NB4 (cell line): ENCODE data around the gene MAGI2.

ENCODE experiments used
- POLR2A ChIP-seq: IDR thresholded peaks from 2 replicates; pipeline ENCODE4 v1.6.1; 2011; ENCODE audit warnings: mild to moderate bottlenecking; ENCODE audit not compliant: insufficient read length; ENCODE audit errors: extremely low read depth
- TF ChIP-seq, protein P1 (sequence below): IDR thresholded peaks from one replicate; pipeline ENCODE4 v1.5.1; 2012; ENCODE audit warnings: low read depth, low read length

DNA sequence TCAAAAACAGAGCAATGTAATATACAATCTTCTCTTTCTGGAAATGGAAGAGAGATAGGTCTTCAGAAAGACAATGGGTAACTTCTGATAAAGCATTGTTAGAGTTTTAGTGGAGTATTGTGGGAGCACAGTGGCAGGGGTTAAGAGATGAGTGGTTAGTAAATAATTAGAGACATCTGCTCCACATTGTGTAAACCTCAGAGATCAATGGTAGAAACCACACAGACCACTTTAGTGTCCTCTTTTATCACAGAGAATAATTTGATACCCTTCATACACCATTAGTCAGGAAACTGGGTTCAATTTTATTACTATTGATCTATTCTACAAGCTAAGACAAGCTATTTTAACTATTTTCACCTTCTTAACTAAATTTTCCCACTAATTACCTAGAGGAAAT is 35.9 kb upstream of the MAGI2 start:
- TF ChIP-seq POLR2A: no peak
- TF ChIP-seq, protein P1, sequence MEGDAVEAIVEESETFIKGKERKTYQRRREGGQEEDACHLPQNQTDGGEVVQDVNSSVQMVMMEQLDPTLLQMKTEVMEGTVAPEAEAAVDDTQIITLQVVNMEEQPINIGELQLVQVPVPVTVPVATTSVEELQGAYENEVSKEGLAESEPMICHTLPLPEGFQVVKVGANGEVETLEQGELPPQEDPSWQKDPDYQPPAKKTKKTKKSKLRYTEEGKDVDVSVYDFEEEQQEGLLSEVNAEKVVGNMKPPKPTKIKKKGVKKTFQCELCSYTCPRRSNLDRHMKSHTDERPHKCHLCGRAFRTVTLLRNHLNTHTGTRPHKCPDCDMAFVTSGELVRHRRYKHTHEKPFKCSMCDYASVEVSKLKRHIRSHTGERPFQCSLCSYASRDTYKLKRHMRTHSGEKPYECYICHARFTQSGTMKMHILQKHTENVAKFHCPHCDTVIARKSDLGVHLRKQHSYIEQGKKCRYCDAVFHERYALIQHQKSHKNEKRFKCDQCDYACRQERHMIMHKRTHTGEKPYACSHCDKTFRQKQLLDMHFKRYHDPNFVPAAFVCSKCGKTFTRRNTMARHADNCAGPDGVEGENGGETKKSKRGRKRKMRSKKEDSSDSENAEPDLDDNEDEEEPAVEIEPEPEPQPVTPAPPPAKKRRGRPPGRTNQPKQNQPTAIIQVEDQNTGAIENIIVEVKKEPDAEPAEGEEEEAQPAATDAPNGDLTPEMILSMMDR: no peak
